PC-3 (cell line): ENCODE measurements around the gene CD274.
"Not testable (repeated sequence)": the region's sequence is repeated elsewhere in the genome, so short reads cannot be mapped to it uniquely, and the experiment has no call there.

ENCODE experiments used
- CTCF ChIP-seq: fragments of 300-600 bp; sonication (generic); conservative IDR thresholded peaks from 2 replicates; pipeline ENCODE4 v1.5.1; 2017; ENCODE audit warnings: antibody characterized with exemption, low read depth, mild to moderate bottlenecking, low read length
- EZH2 ChIP-seq: fragments of 300-600 bp; sonication (generic); IDR thresholded peaks from one replicate; pipeline ENCODE4 v1.6.1; 2017; ENCODE audit warnings: antibody characterized with exemption, mild to moderate bottlenecking, low read length; ENCODE audit not compliant: unreplicated experiment

DNA sequence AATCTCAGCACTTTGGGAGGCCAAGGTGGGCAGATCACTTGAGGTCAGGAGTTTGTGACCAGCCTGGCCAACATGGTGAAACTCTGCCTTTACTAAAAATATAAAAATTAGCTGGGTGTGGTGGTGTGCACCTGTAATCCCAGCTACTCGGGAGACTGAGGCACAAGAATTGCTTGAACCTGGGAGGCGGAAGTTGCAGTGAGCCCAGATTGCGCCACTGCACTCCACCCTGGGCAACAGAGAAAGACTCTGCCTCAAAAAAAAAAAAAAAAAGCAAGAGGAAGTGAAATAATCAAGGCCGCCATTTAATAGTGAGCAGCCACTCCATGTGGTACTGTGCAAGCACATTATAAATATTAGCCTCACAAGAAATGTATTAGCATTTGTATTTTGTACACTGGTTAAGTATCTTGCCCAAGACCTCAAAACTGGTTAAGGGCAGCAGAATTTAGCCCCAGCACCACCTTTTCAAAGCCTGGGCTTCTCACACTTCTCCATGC is 14.5 kb downstream of the CD274 start:
- TF ChIP-seq CTCF, EZH2: not testable (repeated sequence)
